GM18868 (cell line): ENCODE results near the gene SKIC8.

ENCODE experiments used
- ATAC-seq: cut with Tn5 transposase; IDR thresholded peaks from one replicate; pipeline ENCODE4 v1.9.1; 2021; ENCODE audit warnings: mild to moderate bottlenecking, moderate library complexity; ENCODE audit not compliant: unreplicated experiment

SKIC8 gene

DNA sequence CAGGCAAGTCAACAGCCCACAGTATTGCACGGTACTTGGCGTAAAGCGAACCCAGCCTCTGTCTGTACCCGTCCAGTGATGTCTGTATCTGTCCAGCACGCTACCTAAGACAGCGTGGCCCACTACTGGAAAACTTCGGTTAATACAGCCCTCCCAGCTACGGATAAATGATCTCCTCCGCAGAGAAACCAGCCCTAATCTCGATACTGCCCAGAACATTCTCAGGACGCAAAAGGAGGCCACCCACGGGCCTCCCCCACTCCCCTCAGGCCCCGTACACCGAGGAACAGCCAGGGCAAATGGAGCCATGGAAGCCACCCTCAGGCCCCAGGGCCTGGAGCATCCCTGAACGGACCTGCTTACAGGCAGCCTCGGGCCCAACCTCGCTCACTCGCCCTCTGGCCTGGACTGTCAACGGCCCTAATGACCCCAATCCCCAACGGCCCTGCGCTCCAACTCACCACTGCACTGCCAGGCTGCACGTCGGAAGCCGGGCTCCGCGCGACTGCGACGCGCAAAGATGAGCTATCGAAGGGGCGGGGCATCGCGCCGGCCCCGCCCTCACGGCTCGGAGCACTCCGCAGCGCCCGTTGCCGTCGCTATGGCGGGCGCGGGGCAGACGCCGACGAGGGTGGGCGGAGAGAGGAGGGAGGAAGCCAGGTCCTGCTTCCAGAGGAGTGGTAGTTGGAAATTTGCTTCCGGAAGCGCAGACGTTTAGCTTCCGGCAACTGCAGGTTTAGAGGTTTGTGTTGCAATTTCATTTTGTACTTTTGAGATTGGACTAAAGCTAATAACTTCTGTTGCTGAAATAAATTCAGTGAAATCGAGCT is at the start of gene SKIC8:
Gene SKIC8 (minus strand): TSS at position 509 of the 830 bp plus-strand sequence. CDS start 3,923 bp downstream, outside the sequence.
- ATAC-seq = peak; percentile 81

DNA sequence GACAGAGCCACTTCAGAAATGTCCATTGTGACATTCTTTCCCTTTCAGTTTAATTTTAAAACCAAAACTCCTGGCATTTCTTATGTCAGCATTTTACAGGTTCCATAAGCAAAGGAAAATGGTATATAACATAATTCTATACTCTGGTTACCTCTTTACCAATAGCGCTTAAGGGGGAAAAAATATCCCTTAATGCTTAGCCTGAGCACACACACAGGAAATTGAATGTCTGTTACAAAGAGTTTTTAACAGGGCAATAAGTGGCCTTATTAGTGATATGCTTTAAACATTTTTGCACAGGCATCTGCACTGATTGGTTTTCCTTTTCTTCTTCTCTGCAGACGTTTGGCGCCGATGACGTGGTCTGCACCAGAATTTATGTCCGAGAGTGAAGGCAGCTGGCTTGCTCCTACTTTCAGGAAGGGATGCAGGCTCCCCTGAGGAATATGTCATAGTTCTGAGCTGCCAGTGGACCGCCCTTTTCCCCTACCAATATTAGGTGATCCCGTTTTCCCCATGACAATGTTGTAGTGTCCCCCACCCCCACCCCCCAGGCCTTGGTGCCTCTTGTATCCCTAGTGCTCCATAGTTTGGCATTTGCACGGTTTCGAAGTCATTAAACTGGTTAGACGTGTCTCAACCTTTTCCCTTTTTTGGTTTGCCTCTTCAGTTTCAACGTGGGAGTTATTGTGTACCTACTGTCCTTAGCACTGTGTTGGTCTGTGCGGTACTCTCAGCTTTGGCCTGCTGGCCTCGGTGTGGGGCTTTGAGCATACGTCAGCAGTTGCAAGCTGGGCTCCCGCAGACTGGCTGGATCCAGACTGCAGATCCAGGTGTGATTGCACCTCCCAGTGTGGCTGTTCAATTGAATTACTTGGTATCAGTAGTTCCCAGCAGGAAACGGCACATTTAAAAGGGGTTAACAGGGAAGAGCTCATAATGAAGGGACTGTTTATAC is 48.5 kb upstream of the SKIC8 start:
- ATAC-seq = no peak

DNA sequence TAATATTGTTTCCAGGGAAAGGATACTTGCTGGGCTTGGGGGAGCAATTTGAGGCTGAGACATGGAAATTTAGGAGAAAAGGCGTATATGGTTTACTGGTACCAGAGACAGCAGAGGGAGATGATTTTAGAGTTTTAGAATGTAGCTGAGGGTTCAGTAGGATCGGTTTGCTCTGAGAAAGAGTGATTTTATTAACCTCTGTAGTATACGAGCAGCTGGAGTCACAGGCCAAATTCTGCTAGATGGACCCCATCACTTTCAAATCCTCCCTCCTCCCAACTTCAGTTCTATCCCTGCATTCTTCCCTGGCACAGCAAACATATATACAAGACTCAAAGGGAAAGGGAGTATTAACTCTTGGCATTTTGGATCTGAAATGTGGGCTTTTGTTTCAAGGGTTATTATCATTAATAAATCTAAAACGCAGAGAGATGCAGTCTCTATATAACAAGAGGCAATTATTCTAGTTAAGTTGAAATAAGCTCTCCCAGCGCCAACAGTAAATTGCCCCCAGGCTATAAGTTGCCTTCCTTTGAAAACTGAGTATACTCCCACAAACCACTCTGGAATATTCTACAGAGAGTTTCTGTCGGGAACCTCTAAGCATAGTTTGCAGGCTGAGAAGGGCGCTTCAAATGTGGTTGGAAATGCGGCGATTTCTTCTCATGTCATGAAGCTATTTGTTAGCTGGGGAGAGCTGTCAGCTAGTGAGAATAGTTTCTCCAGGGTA is 46.2 kb upstream of the SKIC8 start:
- no peak for ATAC-seq

DNA sequence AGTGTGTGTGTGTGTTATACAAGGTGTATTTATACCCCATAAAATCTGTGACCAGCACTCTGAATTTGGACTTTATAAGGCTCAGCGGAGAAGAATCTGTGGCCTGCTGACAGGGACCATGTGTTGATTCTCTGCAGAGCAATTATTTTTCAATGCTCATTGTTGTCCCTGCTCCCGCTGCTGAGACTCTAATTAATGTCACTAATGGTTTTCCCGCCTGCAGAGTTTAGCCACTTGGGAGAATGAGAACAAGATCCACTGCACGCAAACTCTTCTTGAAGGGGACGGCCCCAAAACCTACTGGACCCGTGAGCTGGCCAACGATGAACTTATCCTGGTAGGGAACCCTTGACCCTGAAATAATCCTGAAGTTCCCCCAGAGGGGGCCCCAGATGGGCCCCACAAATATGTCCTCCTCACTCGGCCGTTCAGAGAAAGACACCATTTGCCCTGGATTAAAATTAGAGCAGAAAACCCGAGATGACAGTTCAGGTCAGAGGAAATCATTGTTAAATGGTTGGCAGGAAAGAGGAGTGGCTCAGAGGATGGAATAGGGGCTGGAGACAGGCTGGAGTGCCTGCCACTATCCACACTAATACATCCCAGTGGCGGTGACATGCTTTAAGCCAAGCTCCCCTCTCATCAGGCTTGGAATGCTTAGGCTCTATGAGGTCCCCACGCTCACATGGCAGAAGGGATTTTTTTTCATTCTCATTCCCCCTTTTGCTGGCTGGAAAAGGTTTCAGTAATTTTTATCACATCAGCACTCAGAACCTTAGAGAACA is 44.1 kb upstream of the SKIC8 start:
- ATAC-seq = no peak

DNA sequence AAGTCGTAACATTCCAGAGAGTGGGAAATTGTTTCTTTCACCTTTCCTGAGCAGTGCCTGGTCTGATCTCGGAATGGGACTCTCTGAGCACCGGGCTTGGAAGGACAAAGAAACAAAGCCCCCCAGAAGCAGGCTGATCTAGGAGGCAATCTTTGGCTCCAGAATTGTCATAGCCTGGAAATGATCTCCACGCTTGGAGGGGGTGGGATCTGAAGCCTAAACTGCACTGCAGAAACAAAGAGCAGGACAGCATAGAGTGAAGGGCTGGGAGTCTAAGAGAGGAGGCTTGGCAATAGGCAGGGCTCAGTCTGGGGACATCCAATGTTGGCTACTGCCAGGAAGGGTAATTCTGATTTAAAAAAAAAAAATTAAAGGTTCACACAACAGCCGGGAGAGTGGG is 42.6 kb upstream of the SKIC8 start:
- no peak for ATAC-seq

DNA sequence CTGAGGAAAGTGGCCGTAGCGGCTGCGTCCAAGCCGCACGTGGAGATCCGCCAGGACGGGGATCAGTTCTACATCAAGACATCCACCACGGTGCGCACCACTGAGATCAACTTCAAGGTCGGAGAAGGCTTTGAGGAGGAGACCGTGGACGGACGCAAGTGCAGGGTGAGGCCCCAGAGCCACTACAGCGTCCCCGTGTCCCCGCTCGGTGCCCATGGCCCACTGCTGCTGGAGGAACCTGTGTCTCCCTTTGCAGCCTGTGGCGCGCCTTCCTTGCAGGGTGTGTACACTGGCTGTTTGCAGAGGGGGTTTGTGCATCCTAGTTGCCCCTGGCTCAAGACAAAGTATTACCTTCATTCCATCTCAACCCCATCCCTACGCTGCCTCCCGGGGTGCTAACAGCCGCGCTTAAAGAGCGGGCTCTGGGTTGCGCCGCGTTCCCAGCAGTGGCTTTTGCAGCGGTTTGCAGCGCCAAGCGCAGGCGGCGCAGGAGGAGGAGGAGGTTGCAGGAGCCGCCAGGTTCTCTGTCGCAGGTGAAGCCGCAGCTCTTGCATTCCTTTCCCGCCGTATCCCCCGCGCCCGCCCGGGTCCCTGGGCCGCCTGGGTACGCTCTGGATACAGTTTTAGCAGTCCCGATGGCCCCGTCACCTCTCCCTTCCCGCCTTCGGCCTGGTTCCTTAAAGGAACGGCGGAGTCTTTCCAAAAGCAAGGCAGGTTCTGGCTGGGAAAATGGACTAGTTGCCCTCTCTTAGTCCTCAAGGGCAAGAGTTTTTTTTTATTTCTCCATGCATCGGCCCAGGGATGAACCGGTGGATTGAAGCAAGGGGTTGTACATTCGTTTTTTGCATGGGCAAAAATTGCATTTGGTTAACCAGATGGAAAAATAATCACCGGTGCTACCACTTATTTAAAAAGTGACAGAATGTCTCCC is 41.9 kb upstream of the SKIC8 start:
- ATAC-seq = no peak

DNA sequence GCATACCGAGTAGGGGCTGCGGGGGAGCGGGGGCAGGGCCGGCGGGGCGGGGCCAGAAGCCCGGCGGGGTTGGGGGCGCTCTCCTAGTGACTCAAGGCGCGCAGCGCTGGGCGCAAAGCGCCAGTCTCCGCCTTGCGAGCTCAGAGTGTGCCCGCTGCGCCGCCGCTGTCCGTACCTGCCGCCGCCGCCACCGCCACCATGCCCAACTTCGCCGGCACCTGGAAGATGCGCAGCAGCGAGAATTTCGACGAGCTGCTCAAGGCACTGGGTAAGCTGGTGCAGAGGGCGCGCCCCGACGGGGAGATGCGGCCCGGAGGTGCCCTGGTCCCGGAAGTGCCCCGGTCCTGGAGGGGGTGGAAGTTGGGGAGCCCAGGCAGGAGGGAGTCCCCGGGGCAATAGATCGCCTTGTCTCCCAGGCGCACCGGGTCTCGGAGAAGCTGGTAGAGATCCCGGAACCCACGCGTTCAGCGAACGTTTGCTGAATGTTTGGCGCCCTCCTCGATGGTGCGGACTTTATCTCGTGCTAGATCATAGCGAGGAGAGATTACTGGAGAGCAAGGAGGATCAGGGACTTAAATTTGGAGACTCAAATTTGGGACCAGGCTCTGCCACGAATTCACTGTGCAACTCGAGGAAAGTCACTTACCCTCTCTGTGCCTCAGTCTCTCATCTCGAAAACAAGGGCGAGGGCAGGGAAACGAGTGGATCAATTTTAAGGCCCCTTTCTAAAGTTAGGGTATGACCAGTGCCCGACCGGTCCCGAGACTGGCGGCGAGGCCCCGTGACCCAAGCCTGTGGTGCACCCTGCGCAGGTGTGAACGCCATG is 41.0 kb upstream of the SKIC8 start, which contains the start of gene CRABP1:
Gene CRABP1 (plus strand): TSS at position 123 of the 826 bp plus-strand sequence. CDS start 76 bp downstream, at position 199.
- no peak for ATAC-seq

DNA sequence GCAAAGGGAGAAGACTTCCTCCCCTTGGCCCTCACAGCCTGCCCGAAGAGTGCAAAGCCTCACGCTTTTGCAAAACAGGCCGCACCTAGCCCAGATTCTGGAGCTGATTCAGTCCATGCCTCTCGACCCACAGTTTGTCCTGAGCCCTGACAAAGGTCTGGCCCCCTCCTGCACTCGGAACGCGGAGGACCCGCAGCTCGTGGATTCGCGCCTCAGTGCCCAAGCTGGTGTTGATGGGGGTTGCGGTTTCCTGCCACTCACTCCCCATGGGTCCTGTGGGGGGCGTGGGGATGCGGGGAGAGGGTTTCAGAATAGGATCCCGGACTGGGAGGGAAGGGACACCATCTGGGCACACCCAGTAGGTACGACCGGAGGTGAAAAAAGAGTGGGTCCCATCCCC is 40.1 kb upstream of the SKIC8 start:
- no peak for ATAC-seq

DNA sequence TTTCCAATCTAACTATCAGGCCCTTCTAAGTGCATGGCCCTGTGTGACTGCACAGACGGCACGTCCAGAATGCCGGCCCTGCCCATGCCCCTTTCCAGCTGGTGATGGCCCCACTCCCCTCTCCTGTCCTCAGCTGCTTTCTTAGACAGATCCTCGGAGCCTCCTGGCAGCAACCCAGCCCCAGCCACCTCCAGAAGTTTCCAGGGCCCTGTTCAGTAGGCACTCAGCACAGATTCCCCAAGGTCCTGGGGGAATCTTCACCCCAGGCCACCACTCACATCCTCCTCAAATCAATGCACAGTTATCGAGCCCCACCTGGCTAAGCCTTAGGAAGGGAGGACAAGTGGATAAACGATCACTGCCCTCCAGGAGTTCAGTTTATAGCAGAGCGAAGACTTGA is 39.4 kb upstream of the SKIC8 start:
- ATAC-seq = no peak

DNA sequence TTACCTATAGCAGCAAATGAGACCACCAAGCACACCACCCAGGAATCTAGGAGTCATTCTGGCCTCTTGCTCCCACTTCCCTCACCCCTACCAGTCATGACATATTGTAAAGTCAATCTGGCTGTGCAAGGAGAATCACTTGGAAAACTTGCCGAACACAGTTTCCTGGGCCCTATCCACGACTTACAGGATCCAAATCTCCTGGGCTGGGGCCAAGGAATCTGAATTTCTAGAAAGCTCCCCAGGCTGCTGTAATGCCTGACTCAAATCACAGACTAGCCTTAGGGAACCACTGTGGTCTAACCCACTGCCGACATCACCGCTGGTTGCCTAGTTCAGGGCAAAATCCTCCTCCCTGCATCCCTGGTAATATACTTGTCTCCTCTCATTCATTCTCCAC is 36.6 kb upstream of the SKIC8 start:
- ATAC-seq = no peak

DNA sequence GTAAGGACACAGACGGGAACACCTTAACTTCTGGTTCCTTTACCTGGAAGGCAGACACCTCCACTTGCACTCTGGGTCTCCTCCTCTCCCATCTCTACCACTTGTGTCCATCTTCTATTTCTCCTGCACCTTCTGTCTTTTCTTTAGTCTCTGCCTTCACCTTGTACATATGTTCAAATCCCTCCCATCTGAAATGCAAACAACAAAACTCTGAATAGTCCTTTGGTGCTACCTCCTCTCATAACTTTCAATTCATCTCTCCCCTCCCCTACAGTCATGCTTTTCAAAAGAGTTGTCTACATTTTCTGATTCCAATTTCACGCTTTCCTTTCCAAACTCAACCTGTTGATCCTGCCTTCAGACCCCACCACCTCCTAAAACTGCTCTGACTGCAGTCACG is 35.4 kb upstream of the SKIC8 start:
- no peak for ATAC-seq

DNA sequence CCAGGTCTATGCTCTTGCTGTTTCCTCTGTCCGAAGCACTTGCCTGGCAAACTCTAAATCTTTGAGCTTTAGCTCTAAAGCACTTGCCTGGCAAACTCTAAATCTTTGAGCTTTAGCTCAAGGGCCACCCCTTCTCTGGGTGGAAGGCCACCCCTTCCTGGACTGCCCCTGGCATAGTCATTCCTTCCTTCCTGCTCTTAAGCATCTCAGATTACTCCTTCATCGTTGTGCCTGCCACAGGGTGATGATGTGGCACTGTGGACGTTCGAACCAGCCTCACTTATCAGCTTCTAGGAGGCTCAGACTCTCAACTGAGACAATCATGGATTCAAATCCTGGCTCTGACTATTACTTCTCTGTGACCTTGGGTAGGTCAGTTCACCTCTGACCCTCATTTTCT is 30.2 kb upstream of the SKIC8 start:
- ATAC-seq = no peak

DNA sequence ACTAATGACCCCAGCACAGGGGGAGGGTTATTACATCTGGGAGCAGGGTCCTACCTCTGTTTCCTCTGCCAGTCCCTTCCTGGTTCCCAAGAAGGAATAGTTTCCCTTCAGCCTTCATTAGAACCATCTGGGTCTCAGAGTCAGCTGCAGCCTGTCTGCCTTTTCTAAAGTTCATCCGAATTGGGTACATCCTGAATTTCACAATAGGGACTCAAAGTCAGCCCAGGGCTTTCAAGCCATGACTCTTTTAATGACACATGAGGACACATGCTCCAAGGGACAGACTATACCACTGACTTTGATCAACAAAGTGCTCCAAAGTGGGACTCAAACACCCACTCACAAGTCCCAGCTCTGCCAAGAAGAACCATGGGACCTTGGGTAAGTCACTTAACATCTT is 28.1 kb upstream of the SKIC8 start:
- no peak for ATAC-seq

DNA sequence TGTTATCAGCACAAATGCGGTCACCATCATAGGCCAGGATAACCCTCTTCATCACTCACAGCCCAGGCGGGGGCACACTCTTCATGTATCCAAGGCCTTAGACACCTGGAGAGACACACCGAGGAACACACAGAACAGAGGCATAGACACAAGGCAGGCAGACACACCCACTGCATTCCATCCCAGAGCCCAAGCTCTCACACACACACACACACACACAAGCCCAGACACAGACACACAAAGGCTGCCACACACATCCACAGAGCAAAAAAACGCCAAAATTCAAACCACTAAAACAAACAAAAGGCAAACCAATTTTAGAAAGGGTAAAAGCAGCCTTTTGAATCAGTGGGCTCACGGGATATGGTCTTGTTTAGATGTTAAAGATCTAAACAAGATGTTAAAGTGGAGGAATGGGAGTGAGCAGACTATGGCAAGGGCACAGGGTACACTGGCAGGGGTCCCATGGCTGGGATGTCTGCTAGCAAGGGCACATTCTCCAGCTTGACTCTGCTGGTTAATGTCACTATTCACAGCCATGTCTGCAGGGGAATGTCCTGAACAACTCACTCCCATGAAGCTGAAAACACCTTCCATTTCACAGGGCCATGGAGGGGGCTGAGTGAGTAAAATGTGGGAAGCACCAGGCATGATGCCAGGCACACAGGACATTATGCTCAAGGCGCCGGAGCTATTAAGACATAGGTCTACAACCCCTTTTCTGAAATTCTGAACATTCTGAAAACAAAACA is 25.9 kb upstream of the SKIC8 start:
- no peak for ATAC-seq

DNA sequence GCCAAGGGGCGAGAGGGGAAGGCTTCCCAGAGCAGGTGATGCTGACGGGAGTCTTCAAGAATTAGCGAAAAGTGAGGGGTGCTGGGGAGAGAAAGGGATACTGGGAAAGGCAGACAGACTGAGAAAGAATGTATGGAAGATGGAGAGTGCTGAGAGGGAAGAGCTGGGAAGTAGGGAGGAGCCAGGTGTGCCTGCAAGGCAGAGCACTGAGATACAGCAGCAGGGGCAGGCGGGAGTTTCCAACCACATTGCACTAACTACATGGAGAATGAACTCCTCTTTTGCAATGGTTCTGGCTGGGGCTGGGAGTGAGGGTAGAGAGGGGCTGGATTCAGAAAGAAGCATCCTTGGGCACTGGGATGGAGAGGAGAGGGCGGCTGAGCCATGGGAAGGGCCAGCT is 24.7 kb upstream of the SKIC8 start:
- ATAC-seq = no peak

DNA sequence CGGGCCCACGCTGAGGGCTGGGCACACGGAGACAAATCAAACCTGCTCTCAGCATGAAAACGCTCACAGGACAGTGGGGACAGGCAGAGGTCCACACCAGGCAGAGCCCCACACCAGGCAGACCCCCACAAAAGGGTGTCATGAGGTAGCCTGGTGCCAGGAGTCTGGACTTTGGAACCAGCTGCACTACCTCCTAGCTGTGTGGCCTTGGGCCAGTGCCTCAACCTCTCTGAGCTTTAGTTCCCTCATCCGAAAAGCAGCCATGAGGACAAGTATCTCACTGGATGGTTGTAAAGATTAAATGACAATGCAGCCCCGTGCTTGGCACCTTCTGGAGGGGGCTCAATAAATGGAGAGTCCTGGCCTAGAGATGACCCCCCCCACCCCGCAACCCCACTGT is 24.3 kb upstream of the SKIC8 start:
- ATAC-seq = no peak

DNA sequence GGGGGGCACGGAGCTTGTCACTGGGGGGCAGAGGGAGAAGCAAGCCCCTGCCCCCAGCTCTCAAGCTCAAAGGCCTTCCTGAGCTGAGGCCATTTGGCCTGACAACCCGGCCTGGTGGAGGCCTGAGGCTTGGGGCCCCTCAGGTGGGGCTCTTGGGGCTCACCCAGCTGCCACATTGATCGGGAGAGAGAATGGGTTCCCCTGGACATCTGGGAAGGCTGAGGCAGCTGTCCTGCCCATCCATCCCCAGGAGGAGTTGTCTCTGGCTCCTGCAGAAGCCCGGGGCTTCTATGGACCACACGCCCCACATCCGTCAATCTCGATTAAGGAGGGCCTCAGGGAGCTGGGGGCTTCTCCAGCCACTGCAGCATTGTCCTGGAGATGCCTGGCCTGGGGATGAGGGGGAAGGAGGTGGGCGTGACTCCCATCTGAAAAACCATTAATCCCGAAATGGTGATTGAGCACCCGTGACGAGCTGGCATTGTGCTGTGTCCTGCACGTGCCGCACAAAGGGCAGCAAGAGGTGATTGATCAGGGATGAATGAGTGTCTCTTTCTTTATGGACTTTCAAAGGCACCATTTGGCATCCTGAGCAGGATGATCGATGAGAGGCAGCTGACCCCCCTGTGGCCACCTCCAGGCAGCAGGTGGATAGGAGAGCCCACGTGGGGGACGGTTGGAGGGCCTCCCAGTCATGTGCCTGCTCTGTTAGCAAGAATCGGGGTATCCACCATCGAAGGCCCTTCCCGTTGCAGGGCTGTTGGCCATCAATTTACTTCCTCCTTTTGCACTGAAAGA is 23.5 kb upstream of the SKIC8 start:
- no peak for ATAC-seq
